ENCODE data around the gene GRID1. TPM values are rescaled to one million over a fixed set of nuclear protein-coding genes. Genes with fewer than 3 reads are reported as not detected.

GRID1 gene
- total and polyA plus RNA-seq, 5 donors, result 0.06 to 1.8 (median 0.29) TPM

GRCh38 chr10:86227501-86228258, 138.9 kb downstream of the GRID1 start:
- ATAC-seq (no peak), DNase-seq (no peak)
- H3K4me1 ChIP-seq (ENCODE audit: control insufficient read depth, insufficient read depth, low read length), result no peaks in the 10 kb centered on the region
- H3K9me3 ChIP-seq (ENCODE audit: control insufficient read depth, low read length), result no peaks in the 10 kb centered on the region
- H3K27ac ChIP-seq (ENCODE audit: low read length), result no peak overlapping the region
- no peaks in the 10 kb centered on the region for H3K27me3 ChIP-seq (ENCODE audit: control insufficient read depth, insufficient read depth)
- WGBS, result 83% methylated on average over 6 of the region's 6 CpGs
- H3K4me3 ChIP-seq (ENCODE audit: low read length), result no peak overlapping the region
- intact Hi-C loops (cut with DNase I), result no loop called here

GRCh38 chr10:86226781-86227201, 139.8 kb downstream of the GRID1 start:
- Histone ChIP-seq H3K9me3 (ENCODE audit: control insufficient read depth, low read length) (no peaks in the 10 kb centered on the region), H3K27ac (ENCODE audit: low read length) (no peak overlapping the region), H3K4me1 (ENCODE audit: control insufficient read depth, insufficient read depth, low read length) (no peaks in the 10 kb centered on the region), H3K4me3 (ENCODE audit: low read length) (no peak overlapping the region), H3K27me3 (ENCODE audit: control insufficient read depth, insufficient read depth) (no peaks in the 10 kb centered on the region)
- WGBS, result 82% methylated on average over 3 of the region's 3 CpGs
- DNase-seq (no peak), ATAC-seq (no peak)
- intact Hi-C loops (cut with DNase I), result no loop called here

GRCh38 chr10:86226016-86226415, 140.6 kb downstream of the GRID1 start:
- intact Hi-C loops (cut with DNase I), result no loop called here
- ATAC-seq (no peak), DNase-seq (no peak)
- 96% methylated on average over 8 of the region's 8 CpGs for WGBS
- Histone ChIP-seq H3K4me3 (ENCODE audit: low read length) (no peak overlapping the region), H3K4me1 (ENCODE audit: control insufficient read depth, insufficient read depth, low read length) (no peaks in the 10 kb centered on the region), H3K27ac (ENCODE audit: low read length) (no peak overlapping the region), H3K9me3 (ENCODE audit: control insufficient read depth, low read length) (no peaks in the 10 kb centered on the region), H3K27me3 (ENCODE audit: control insufficient read depth, insufficient read depth) (no peaks in the 10 kb centered on the region)

DNA sequence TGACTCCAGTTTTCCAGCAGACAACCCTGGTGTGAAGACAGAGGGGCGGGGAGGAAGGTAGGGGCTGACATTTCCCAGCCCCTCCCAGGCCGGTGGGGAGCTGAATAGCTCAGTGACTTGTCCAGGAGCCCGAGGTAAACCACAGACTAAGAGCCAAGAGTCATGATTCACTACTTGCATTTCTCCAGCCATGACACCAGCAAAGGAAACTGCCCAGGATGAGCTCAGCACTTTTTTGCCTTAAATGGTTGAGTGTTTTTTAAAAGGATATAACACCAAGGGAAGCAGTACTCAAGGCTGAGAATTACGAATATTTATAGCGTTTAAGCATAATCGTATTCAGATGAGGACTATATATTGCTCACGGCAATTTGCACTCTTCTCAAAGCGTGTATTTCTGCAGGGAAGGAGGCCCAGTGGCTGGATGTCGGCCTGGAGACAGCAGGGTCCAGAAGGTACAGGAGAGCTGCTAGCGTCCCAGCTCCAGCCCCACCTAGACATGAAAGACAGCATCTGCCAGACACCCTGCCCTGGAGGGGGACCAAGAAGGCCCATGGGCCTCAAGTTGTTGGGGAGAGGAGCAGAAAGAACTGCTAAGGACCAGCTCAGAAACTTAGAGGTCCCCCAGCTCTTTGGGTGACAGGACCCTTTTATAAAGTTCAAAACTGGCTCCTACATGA, 141.4 kb downstream of the GRID1 start:
- ATAC-seq (no peak), DNase-seq (no peak)
- no peak overlapping the region for H3K27ac ChIP-seq (ENCODE audit: low read length)
- no peaks in the 10 kb centered on the region for H3K27me3 ChIP-seq (ENCODE audit: control insufficient read depth, insufficient read depth)
- H3K9me3 ChIP-seq (ENCODE audit: control insufficient read depth, low read length), result no peaks in the 10 kb centered on the region
- 64% methylated on average over 10 of the region's 10 CpGs for WGBS
- H3K4me3 ChIP-seq (ENCODE audit: low read length), result no peak overlapping the region
- H3K4me1 ChIP-seq (ENCODE audit: control insufficient read depth, insufficient read depth, low read length), result no peaks in the 10 kb centered on the region
- intact Hi-C loops (cut with DNase I), result no loop called here

DNA sequence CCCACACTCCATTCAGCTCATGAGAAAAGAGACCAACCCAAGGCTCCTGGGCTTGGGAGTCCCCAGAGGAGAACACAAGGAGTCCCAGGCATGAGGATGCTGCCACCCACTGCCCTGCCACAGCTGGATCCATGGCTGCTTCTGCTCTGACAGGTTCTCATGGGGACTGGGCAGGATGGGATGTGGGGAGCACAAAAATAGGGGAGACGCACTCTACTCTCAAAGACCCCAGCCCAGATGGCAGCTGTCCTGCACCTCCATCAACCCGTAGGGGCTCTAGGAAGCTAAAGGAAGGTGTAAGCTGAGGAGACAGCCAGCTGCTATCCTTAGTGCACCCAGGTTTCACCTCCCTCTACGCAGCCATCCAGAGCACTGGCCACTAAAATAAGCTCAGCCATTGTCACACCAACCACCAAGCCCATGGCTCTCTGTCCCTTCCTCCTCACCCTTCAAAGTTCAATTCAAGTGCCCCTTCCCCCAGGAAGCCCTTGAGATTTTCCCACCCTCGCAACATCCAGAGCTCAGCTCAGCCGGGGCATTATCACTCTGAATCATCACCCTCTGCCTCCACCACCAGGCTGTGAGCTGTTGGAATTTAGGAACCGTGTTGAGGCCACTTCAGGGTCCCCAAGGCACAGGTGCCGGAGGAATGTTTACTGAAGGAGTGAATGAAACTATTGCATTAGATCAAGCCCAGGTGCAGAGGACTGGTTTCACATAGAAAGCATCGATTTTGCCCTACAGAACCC, 142.1 kb downstream of the GRID1 start:
- ATAC-seq (no peak), DNase-seq (no peak)
- intact Hi-C loops (cut with DNase I), result no loop called here
- 66% methylated on average over 8 of the region's 8 CpGs for WGBS
- H3K9me3 ChIP-seq (ENCODE audit: control insufficient read depth, low read length), result no peaks in the 10 kb centered on the region
- H3K27ac ChIP-seq (ENCODE audit: low read length), result no peak overlapping the region
- H3K27me3 ChIP-seq (ENCODE audit: control insufficient read depth, insufficient read depth), result no peaks in the 10 kb centered on the region
- no peaks in the 10 kb centered on the region for H3K4me1 ChIP-seq (ENCODE audit: control insufficient read depth, insufficient read depth, low read length)
- H3K4me3 ChIP-seq (ENCODE audit: low read length), result no peak overlapping the region

- 62% methylated on average over 3 of the region's 3 CpGs for WGBS
- H3K4me1 ChIP-seq (ENCODE audit: control insufficient read depth, insufficient read depth, low read length), result no peaks in the 10 kb centered on the region
- no peak overlapping the region for H3K27ac ChIP-seq (ENCODE audit: low read length)
- H3K27me3 ChIP-seq (ENCODE audit: control insufficient read depth, insufficient read depth), result no peaks in the 10 kb centered on the region
- intact Hi-C loops (cut with DNase I), result no loop called here
- H3K9me3 ChIP-seq (ENCODE audit: control insufficient read depth, low read length), result no peaks in the 10 kb centered on the region
- no peak for ATAC-seq
- no peak for DNase-seq
- H3K4me3 ChIP-seq (ENCODE audit: low read length), result no peak overlapping the region
Measured at GRCh38 chr10:86223256-86223655, 143.3 kb downstream of the GRID1 start.

GRCh38 chr10:86222687-86223086, 143.9 kb downstream of the GRID1 start:
- H3K9me3 ChIP-seq (ENCODE audit: control insufficient read depth, low read length), result no peaks in the 10 kb centered on the region
- intact Hi-C loops (cut with DNase I), result no loop called here
- 78% methylated on average over 3 of the region's 3 CpGs for WGBS
- H3K27me3 ChIP-seq (ENCODE audit: control insufficient read depth, insufficient read depth), result no peaks in the 10 kb centered on the region
- no peak overlapping the region for H3K27ac ChIP-seq (ENCODE audit: low read length)
- H3K4me3 ChIP-seq (ENCODE audit: low read length), result no peak overlapping the region
- DNase-seq (no peak), ATAC-seq (no peak)
- no peaks in the 10 kb centered on the region for H3K4me1 ChIP-seq (ENCODE audit: control insufficient read depth, insufficient read depth, low read length)

DNA sequence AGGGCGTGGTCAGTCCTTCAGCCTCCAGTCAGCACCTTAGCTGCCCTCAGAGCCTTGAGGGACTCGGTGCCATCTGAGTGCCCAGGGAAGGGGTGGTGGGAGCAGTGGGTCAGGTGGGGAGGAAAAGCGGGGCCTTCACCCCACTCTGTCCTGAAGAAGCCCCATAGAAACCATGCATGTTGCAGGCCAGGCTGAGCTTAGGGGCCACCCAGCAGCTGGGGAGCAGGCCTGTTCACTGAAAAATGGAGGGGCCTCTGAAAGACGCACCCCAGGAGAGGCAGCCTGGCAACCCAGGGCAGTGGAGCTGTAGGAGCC, 144.3 kb downstream of the GRID1 start:
- WGBS, result 86% methylated on average over 4 of the region's 4 CpGs
- intact Hi-C loops (cut with DNase I), result no loop called here
- no peak for DNase-seq

DNA sequence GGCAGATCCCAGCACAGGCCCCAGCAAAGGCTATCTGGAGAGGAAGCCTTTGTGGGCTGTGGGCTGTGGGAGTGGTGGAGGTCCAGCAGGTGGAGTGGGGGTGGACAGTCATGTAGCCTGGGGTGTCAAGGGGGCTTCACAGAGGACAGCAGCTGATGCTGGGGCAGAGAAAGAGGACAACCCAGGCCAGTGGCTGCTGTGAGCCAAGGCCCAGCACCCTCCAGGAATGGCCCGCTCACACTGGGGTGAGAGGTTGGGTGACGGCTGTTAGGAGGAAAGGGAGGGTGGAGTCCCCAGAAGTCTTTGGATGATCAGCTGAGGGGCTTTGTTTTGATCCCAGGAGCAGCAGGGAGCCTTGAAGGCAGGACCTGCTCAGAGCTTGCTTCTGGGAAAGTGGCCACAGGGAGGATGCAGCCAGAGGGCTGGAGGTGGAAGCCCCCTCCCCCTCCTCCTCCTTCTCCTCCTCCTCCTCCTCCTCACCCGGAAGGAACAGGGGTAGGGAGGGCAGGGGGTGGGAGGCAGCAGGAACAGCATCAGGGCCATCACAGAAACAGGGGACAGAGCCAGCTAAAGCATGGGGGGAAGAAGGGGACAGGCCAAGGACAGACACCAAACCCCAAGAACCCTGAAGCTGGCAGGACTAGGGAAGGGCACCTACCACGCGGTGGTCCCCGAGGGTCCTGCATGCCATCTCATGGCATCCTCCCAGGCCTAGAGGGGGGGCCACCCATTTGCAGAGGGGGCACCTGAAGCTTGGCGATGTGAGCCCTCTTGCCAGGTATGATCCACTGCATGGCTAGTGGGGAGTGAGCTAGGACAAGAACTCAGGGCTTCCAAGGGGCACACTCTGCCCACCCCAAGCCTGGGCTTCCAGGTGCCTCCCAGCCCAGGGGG, 144.9 kb downstream of the GRID1 start:
- intact Hi-C loops (cut with DNase I), result no loop called here
- H3K4me1 ChIP-seq (ENCODE audit: control insufficient read depth, insufficient read depth, low read length), result no peaks in the 10 kb centered on the region
- H3K4me3 ChIP-seq (ENCODE audit: low read length), result no peak overlapping the region
- H3K27me3 ChIP-seq (ENCODE audit: control insufficient read depth, insufficient read depth), result no peaks in the 10 kb centered on the region
- no peak overlapping the region for H3K27ac ChIP-seq (ENCODE audit: low read length)
- ATAC-seq (no peak), DNase-seq (no peak)
- H3K9me3 ChIP-seq (ENCODE audit: control insufficient read depth, low read length), result no peaks in the 10 kb centered on the region
- WGBS, result 69% methylated on average over 7 of the region's 7 CpGs

More for the DNA sequence above, 144.3 kb downstream of the GRID1 start:
- Histone ChIP-seq H3K27me3 (ENCODE audit: control insufficient read depth, insufficient read depth) (no peaks in the 10 kb centered on the region), H3K9me3 (ENCODE audit: control insufficient read depth, low read length) (no peaks in the 10 kb centered on the region), H3K27ac (ENCODE audit: low read length) (no peak overlapping the region), H3K4me1 (ENCODE audit: control insufficient read depth, insufficient read depth, low read length) (no peaks in the 10 kb centered on the region), H3K4me3 (ENCODE audit: low read length) (no peak overlapping the region)
- no peak for ATAC-seq

GRCh38 chr10:86220626-86221025, 146.0 kb downstream of the GRID1 start:
- no peak for DNase-seq
- no peak overlapping the region for H3K4me3 ChIP-seq (ENCODE audit: low read length)
- H3K27ac ChIP-seq (ENCODE audit: low read length), result no peak overlapping the region
- ATAC-seq, result no peak
- intact Hi-C loops (cut with DNase I), result no loop called here
- H3K4me1 ChIP-seq (ENCODE audit: control insufficient read depth, insufficient read depth, low read length), result no peaks in the 10 kb centered on the region
- no peaks in the 10 kb centered on the region for H3K9me3 ChIP-seq (ENCODE audit: control insufficient read depth, low read length)
- 88% methylated on average over 6 of the region's 6 CpGs for WGBS
- no peaks in the 10 kb centered on the region for H3K27me3 ChIP-seq (ENCODE audit: control insufficient read depth, insufficient read depth)
